ENCODE measurements around the gene PRSS36. TPM values are rescaled to one million over a fixed set of nuclear protein-coding genes. Genes with fewer than 3 reads are reported as not detected.
A peak's percentile ranks its signal among the peaks of the same experiment; 100 is the strongest.

PRSS36 gene
- total and polyA plus RNA-seq, 9 of the 15 experiments (the other 6 are each of a cell fraction or from before 2014, with no cell fraction given), result 0.09 to 1.2 (median 0.54) TPM; not detected in 2

GRCh38 chr16:31131841-31132271 is 18.0 kb downstream of the PRSS36 start:
- peaks cover 49% of the 10 kb centered on the region; the same call in 2 of the 3 replicates for H3K36me3 ChIP-seq (ENCODE audit: control insufficient read depth, insufficient read depth, low read length)
- CTCF ChIA-PET (ENCODE audit: low intra/inter-chr PET ratio), result no interaction called here
- H3K27ac ChIP-seq (ENCODE audit: extremely low read depth, low read depth, low read length), result no peak overlapping the region
- no peak overlapping the region for H3K4me2 ChIP-seq (ENCODE audit: insufficient read depth, low read length)
- no peaks in the 10 kb centered on the region for H3K9me1 ChIP-seq (ENCODE audit: control insufficient read depth, insufficient read depth, low read length)
- 71% methylated on average over 5 of the region's 5 CpGs for WGBS (ENCODE audit: insufficient coverage, low coverage, missing lambda C conversion rate)
- intact Hi-C loops (cut with micrococcal nuclease) (no loop called here), in situ Hi-C loops (cut with MboI) (no loop called here)
- no peak for FAIRE-seq
- no peaks in the 10 kb centered on the region for H3K27me3 ChIP-seq (ENCODE audit: control insufficient read depth in 2 of 2, insufficient read depth in 2 of 2, low read length in 2 of 2)
- BruUV-seq (replicated peaks), result no TSS peak
- peaks cover 50 to 97% of the 10 kb centered on the region in 2 experiments for H3K4me1 ChIP-seq (replicated peaks in 1 of 2; ENCODE audit: control insufficient read depth in 2 of 2, insufficient read depth in 2 of 2, low read length in 2 of 2)
- no peak overlapping the region for H3K9ac ChIP-seq (ENCODE audit: insufficient read depth in 1 of 2, low read depth in 2 of 2, low read length in 2 of 2)
- H2AFZ ChIP-seq (ENCODE audit: low read depth, low read length), result no peak overlapping the region
- POLR2A ChIA-PET, result interaction anchor here (0.9 to 2.4 kb wide), 4 partner anchors 9 to 51 kb away, joined by 3 to 9 read pairs (median 4); partner anchors contain the start of gene FUS
- DNase-seq (ENCODE audit: extremely low read depth in 1 of 4, low spot score in 3 of 4), result no peak
- ATAC-seq, result no peak
- TF ChIP-seq MEF2A (IDR thresholded peaks at IDR 0.05; ENCODE audit: control insufficient read depth, low read depth, low read length) (no peak), IRF2 (CRISPR knock-in tag; IDR thresholded peaks at IDR 0.05) (no peak), RBM34 (IDR thresholded peaks at IDR 0.05; ENCODE audit: borderline replicate concordance, insufficient read depth, low read length) (no peak), RBFOX2 (IDR thresholded peaks at IDR 0.05; ENCODE audit: low read depth, low read length) (0 out of 2 replicates have a peak, but pooled peaks have one; percentile 27), MAFK (IDR thresholded peaks at IDR 0.05; ENCODE audit: low read length) (no peak), U2AF1 (optimal IDR thresholded peaks at IDR 0.05; ENCODE audit: low read depth, low read length) (no peak)
- TF ChIP-seq, protein P1, sequence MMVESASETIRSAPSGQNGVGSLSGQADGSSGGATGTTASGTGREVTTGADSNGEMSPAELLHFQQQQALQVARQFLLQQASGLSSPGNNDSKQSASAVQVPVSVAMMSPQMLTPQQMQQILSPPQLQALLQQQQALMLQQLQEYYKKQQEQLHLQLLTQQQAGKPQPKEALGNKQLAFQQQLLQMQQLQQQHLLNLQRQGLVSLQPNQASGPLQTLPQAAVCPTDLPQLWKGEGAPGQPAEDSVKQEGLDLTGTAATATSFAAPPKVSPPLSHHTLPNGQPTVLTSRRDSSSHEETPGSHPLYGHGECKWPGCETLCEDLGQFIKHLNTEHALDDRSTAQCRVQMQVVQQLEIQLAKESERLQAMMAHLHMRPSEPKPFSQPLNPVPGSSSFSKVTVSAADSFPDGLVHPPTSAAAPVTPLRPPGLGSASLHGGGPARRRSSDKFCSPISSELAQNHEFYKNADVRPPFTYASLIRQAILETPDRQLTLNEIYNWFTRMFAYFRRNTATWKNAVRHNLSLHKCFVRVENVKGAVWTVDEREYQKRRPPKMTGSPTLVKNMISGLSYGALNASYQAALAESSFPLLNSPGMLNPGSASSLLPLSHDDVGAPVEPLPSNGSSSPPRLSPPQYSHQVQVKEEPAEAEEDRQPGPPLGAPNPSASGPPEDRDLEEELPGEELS (CRISPR knock-in tag; IDR thresholded peaks at IDR 0.05; ENCODE audit: borderline replicate concordance), result no peak
- H3K4me3 ChIP-seq, result no peak overlapping the region
- H3K79me2 ChIP-seq (ENCODE audit: control insufficient read depth, insufficient read depth, low read length), result no peaks in the 10 kb centered on the region
- H4K20me1 ChIP-seq (replicated peaks; ENCODE audit: control insufficient read depth, insufficient read depth, low read length), result no peaks in the 10 kb centered on the region
- H3K9me3 ChIP-seq (replicated peaks; ENCODE audit: control insufficient read depth, insufficient read depth, low read depth, low read length), result no peaks in the 10 kb centered on the region

Measured in K562 (cell line).